Type B pancreatic cell (in vitro differentiated cells): ENCODE measurements around the gene GABRB1. TPM values are rescaled to one million over a fixed set of nuclear protein-coding genes. Genes with fewer than 3 reads are reported as not detected.

ENCODE experiments used
- DNase-seq: peaks from one replicate; pipeline ENCODE4 v3.0.0; 2021; ENCODE audit warnings: mixed read lengths; ENCODE audit not compliant: unreplicated experiment; ENCODE audit errors: extremely low spot score
- H3K27ac Mint-ChIP-seq: 2 replicates; pipeline ENCODE4 v1.8.0; 2021; ENCODE audit warnings: mild to moderate bottlenecking, mixed read lengths
- H3K27me3 Mint-ChIP-seq: 2 replicates; pipeline ENCODE4 v1.8.0; 2021; ENCODE audit warnings: mixed read lengths
- H3K36me3 Mint-ChIP-seq: 2 replicates; pipeline ENCODE4 v1.8.0; 2021; ENCODE audit warnings: mixed read lengths
- H3K4me1 Mint-ChIP-seq: one replicate; pipeline ENCODE4 v1.8.0; 2021; ENCODE audit warnings: mixed read lengths; ENCODE audit not compliant: unreplicated experiment
- H3K4me3 Mint-ChIP-seq: 2 replicates; pipeline ENCODE4 v1.8.0; 2021; ENCODE audit warnings: mild to moderate bottlenecking, mixed read lengths
- H3K9me3 Mint-ChIP-seq: 2 replicates; pipeline ENCODE4 v1.8.0; 2021; ENCODE audit warnings: mixed read lengths
- CTCF ChIP-seq: fragments of 200-600 bp; sonication (generic); conservative IDR thresholded peaks from 2 replicates; pipeline ENCODE4 v1.5.0; 2021; ENCODE audit warnings: antibody characterized with exemption, mild to moderate bottlenecking
- total RNA-seq: library from RNA; stranded (reverse); gene quantifications from 2 replicates; pipeline ENCODE4 v1.2.1, GENCODE V29; 2021; ENCODE audit warnings: low replicate concordance

Gene GABRB1
- total RNA-seq, 1 donor from 2014 or later = 1.1 TPM

GRCh38 chr4:47263721-47264120 lies 232.4 kb downstream of the GABRB1 start:
- Mint-ChIP-seq H3K27ac (no peak overlapping the region), H3K4me1 (no peaks in the 10 kb centered on the region), H3K36me3 (no peaks in the 10 kb centered on the region), H3K9me3 (no peaks in the 10 kb centered on the region), H3K4me3 (no peak overlapping the region), H3K27me3 (no peaks in the 10 kb centered on the region)
- no peak for DNase-seq
- TF ChIP-seq CTCF = no peak

GRCh38 chr4:47270201-47270888 lies 239.0 kb downstream of the GABRB1 start:
- H3K4me1 Mint-ChIP-seq = no peaks in the 10 kb centered on the region
- no peak for TF ChIP-seq CTCF
- no peaks in the 10 kb centered on the region for H3K9me3 Mint-ChIP-seq
- H3K27me3 Mint-ChIP-seq = no peaks in the 10 kb centered on the region
- H3K36me3 Mint-ChIP-seq = no peaks in the 10 kb centered on the region
- no peak overlapping the region for H3K4me3 Mint-ChIP-seq
- no peak for DNase-seq
- no peak overlapping the region for H3K27ac Mint-ChIP-seq

GRCh38 chr4:47271291-47271690 lies 239.9 kb downstream of the GABRB1 start:
- Mint-ChIP-seq H3K9me3 (no peaks in the 10 kb centered on the region), H3K36me3 (no peaks in the 10 kb centered on the region), H3K27me3 (no peaks in the 10 kb centered on the region), H3K27ac (no peak overlapping the region), H3K4me3 (no peak overlapping the region), H3K4me1 (no peaks in the 10 kb centered on the region)
- TF ChIP-seq CTCF = no peak
- no peak for DNase-seq

- no peak for DNase-seq
- Mint-ChIP-seq H3K27ac (no peak overlapping the region), H3K4me3 (no peak overlapping the region), H3K27me3 (no peaks in the 10 kb centered on the region), H3K9me3 (no peaks in the 10 kb centered on the region), H3K4me1 (no peaks in the 10 kb centered on the region), H3K36me3 (no peaks in the 10 kb centered on the region)
- TF ChIP-seq CTCF = no peak
Observed at GRCh38 chr4:47274901-47275300, 243.5 kb downstream of the GABRB1 start.

- no peaks in the 10 kb centered on the region for H3K36me3 Mint-ChIP-seq
- no peak overlapping the region for H3K4me3 Mint-ChIP-seq
- H3K27me3 Mint-ChIP-seq = no peaks in the 10 kb centered on the region
- H3K9me3 Mint-ChIP-seq = no peaks in the 10 kb centered on the region
- TF ChIP-seq CTCF = no peak
- no peaks in the 10 kb centered on the region for H3K4me1 Mint-ChIP-seq
- no peak overlapping the region for H3K27ac Mint-ChIP-seq
- DNase-seq = no peak
Observed at GRCh38 chr4:47275595-47275994, 244.2 kb downstream of the GABRB1 start.

GRCh38 chr4:47278631-47279030 lies 247.3 kb downstream of the GABRB1 start:
- Mint-ChIP-seq H3K4me1 (no peaks in the 10 kb centered on the region), H3K9me3 (peaks cover 4% of the 10 kb centered on the region), H3K27ac (no peak overlapping the region), H3K4me3 (no peak overlapping the region), H3K27me3 (no peaks in the 10 kb centered on the region), H3K36me3 (no peaks in the 10 kb centered on the region)
- no peak for DNase-seq
- TF ChIP-seq CTCF = no peak
